ENCODE results near the gene ATG2B. TPM values are rescaled to one million over a fixed set of nuclear protein-coding genes. Genes with fewer than 3 reads are reported as not detected.
"Not testable (repeated sequence)": the region's sequence is repeated elsewhere in the genome, so short reads cannot be mapped to it uniquely, and the experiment has no call there.

ATG2B gene
- total and polyA plus RNA-seq, 5 donors from 2014 or later: 2.0 to 40.0 (median 2.3) TPM

DNA sequence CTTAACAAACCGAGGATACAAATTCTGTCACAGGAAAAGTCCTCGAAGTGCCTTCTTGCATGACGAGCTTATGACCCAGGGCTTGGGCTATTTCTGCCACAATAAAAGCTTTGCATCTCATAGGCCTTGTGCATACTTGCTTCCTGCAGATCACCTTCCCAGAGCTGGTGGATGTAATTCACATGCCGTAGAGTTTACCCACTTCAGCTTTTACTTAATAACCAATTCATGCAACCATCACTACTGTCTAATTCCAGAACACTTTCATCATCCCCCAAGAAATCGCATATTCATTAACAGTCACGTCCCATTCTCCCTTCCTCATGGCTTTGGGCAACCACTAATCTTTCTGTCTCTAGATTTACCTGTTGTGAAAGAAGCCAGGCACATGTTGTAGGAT lies 116.1 kb downstream of the ATG2B start:
- peaks cover 0 to 2% (median 0%) of the 10 kb centered on the region in 7 donors for H3K9me3 Mint-ChIP-seq
- ATAC-seq (ENCODE audit: low read depth in 2 of 2) (no peak), DNase-seq (no peak)
- no peak overlapping the region for H3K4me3 Mint-ChIP-seq
- H3K36me3 Mint-ChIP-seq: no peaks in the 10 kb centered on the region
- H3K36me3 ChIP-seq (ENCODE audit: control insufficient read depth, insufficient read depth, low read length): no peaks in the 10 kb centered on the region
- H3K27me3 ChIP-seq (ENCODE audit: control insufficient read depth, insufficient read depth, low read length): peaks cover 2% of the 10 kb centered on the region
- H3K4me3 ChIP-seq (ENCODE audit: low read depth, low read length): no peak overlapping the region
- H3K4me1 ChIP-seq (ENCODE audit: control insufficient read depth, insufficient read depth, low read length, poor library complexity, severe bottlenecking): no peaks in the 10 kb centered on the region
- no peaks in the 10 kb centered on the region for H3K9me3 ChIP-seq (ENCODE audit: control insufficient read depth in 2 of 2, low read length in 2 of 2)
- H3K4me1 Mint-ChIP-seq: no peaks in the 10 kb centered on the region
- no peak overlapping the region for H3K27ac ChIP-seq (ENCODE audit: insufficient read depth, low read length, poor library complexity, severe bottlenecking)
- peaks cover 21% of the 10 kb centered on the region for H3K27me3 Mint-ChIP-seq
- no peak overlapping the region for H3K27ac Mint-ChIP-seq

DNA sequence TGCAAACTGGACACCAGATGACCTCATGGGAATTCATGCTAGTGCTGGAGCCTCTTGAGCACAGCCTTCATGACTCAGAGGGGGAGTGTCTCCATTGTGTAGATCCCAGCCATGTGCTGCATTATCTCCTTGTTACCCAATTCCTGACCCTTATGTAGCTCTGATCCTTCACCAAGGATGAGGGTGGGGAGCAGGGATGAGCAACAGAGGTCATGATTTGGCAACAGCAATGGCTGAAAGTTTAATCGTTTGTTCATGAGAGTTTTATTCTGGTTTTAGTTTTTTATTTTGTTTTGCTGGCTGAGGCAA lies 116.6 kb downstream of the ATG2B start:
- DNase-seq (no peak), ATAC-seq (ENCODE audit: low read depth in 2 of 2) (no peak)
- Histone ChIP-seq H3K27ac (ENCODE audit: insufficient read depth, low read length, poor library complexity, severe bottlenecking) (no peak overlapping the region), H3K9me3 (ENCODE audit: control insufficient read depth in 2 of 2, low read length in 2 of 2) (no peaks in the 10 kb centered on the region), H3K4me1 (ENCODE audit: control insufficient read depth, insufficient read depth, low read length, poor library complexity, severe bottlenecking) (no peaks in the 10 kb centered on the region), H3K27me3 (ENCODE audit: control insufficient read depth, insufficient read depth, low read length) (no peaks in the 10 kb centered on the region), H3K4me3 (ENCODE audit: low read depth, low read length) (no peak overlapping the region), H3K36me3 (ENCODE audit: control insufficient read depth, insufficient read depth, low read length) (no peaks in the 10 kb centered on the region)
- Mint-ChIP-seq H3K27ac (no peak overlapping the region), H3K36me3 (no peaks in the 10 kb centered on the region), H3K4me3 (no peak overlapping the region), H3K4me1 (no peaks in the 10 kb centered on the region), H3K27me3 (peaks cover 16% of the 10 kb centered on the region), H3K9me3 (peaks cover 0 to 2% (median 0%) of the 10 kb centered on the region in 7 donors)

DNA sequence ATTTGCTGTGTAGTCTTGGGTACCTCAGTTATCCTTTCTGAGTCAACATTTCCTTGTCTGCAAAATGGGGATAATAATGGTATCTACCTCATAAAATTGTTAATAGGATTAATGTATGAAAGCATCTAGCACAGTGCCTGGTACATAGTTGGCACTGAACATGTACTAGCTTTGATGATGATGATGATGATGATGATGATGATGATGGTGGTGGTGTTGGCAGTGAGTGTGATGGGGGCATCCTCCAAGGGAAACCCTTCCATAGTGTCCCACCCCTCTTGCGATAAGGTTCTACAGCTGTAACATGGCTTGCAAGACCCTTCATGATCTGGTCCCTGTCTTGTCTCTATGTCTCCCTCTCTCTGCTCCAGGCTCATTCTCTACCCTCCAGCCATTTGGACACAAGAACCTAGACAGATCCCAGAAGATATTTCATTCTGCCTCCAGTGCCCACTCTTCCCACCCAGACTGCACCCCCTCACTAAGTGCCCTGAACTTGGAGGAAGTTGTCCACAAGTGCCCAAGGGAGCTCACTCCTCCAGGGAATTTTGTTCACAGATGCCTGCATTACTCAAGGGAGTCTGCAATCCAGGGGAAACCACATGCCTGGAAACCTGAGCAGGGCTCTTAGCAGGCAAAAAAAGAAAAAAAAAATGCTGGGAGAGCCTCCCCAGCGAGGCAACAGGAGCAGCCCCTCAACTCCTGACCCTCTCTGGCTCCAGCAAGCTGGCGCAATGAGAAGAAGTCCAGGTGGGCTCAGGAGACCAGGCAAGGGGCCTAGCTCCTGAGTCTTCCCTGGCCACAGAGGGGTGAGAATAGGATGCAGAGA lies 117.2 kb downstream of the ATG2B start:
- no peak overlapping the region for H3K4me3 Mint-ChIP-seq
- no peaks in the 10 kb centered on the region for H3K4me1 Mint-ChIP-seq
- no peaks in the 10 kb centered on the region for H3K4me1 ChIP-seq (ENCODE audit: control insufficient read depth, insufficient read depth, low read length, poor library complexity, severe bottlenecking)
- no peaks in the 10 kb centered on the region for H3K27me3 ChIP-seq (ENCODE audit: control insufficient read depth, insufficient read depth, low read length)
- no peak overlapping the region for H3K27ac ChIP-seq (ENCODE audit: insufficient read depth, low read length, poor library complexity, severe bottlenecking)
- H3K9me3 ChIP-seq (ENCODE audit: control insufficient read depth in 2 of 2, low read length in 2 of 2): no peaks in the 10 kb centered on the region
- DNase-seq (no peak), ATAC-seq (ENCODE audit: low read depth in 2 of 2) (no peak)
- H3K27me3 Mint-ChIP-seq: peaks cover 15% of the 10 kb centered on the region
- H3K36me3 Mint-ChIP-seq: no peaks in the 10 kb centered on the region
- no peak overlapping the region for H3K27ac Mint-ChIP-seq
- no peaks in the 10 kb centered on the region for H3K36me3 ChIP-seq (ENCODE audit: control insufficient read depth, insufficient read depth, low read length)
- no peak overlapping the region for H3K4me3 ChIP-seq (ENCODE audit: low read depth, low read length)
- H3K9me3 Mint-ChIP-seq: peaks cover 0 to 2% (median 0%) of the 10 kb centered on the region in 7 donors

DNA sequence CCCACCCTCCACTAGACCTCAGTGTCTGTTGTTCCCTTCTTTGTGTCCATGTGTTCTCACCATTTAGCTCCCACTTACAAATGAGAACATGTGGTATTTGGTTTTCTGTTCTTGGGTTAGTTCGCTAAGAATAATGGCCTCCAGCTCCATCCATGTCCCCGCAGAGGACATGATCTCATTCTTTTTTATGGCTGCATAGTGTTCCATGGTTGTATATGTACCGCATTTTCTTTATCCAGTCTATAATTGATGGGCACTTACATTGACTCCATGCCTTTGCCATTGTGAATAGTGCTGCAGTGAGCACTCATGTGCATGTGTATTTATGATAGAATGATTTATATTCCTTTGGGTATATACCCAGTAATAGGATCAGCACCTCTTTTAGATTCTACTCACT lies 118.1 kb downstream of the ATG2B start:
- ATAC-seq (ENCODE audit: low read depth in 2 of 2); H3K27ac Mint-ChIP-seq; H3K27ac ChIP-seq (ENCODE audit: insufficient read depth, low read length, poor library complexity, severe bottlenecking); H3K4me3 Mint-ChIP-seq; DNase-seq; H3K27me3 ChIP-seq (ENCODE audit: control insufficient read depth, insufficient read depth, low read length); H3K4me1 Mint-ChIP-seq; H3K4me1 ChIP-seq (ENCODE audit: control insufficient read depth, insufficient read depth, low read length, poor library complexity, severe bottlenecking); H3K36me3 ChIP-seq (ENCODE audit: control insufficient read depth, insufficient read depth, low read length); H3K36me3 Mint-ChIP-seq; H3K9me3 ChIP-seq (ENCODE audit: control insufficient read depth in 2 of 2, low read length in 2 of 2); H3K9me3 Mint-ChIP-seq; H3K4me3 ChIP-seq (ENCODE audit: low read depth, low read length): not testable (repeated sequence)
- peaks cover 10% of the 10 kb centered on the region for H3K27me3 Mint-ChIP-seq

DNA sequence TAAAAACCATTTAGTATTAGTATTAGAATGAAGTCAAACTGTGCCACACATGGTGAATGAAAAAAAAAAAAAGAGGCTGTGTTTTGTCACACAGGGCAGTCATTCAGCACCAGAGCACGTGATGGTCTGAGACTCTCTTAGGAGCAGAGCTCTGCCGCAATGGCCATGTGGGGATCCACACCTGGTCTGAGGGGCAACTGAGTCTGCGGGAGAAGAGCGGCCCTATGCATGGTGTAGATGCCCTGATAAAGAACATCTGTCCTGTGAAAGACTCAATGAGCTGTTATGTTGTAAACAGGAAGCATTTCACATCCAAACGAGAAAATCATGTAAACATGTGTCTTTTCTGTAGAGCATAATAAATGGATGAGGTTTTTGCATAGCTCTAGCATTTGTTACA lies 119.4 kb downstream of the ATG2B start:
- Mint-ChIP-seq H3K27ac (no peak overlapping the region), H3K4me1 (no peaks in the 10 kb centered on the region), H3K9me3 (peaks cover 0 to 2% (median 0%) of the 10 kb centered on the region in 7 donors), H3K36me3 (no peaks in the 10 kb centered on the region), H3K4me3 (no peak overlapping the region), H3K27me3 (peaks cover 11% of the 10 kb centered on the region)
- Histone ChIP-seq H3K4me1 (ENCODE audit: control insufficient read depth, insufficient read depth, low read length, poor library complexity, severe bottlenecking) (no peaks in the 10 kb centered on the region), H3K36me3 (ENCODE audit: control insufficient read depth, insufficient read depth, low read length) (no peaks in the 10 kb centered on the region), H3K9me3 (ENCODE audit: control insufficient read depth in 2 of 2, low read length in 2 of 2) (no peaks in the 10 kb centered on the region), H3K4me3 (ENCODE audit: low read depth, low read length) (no peak overlapping the region), H3K27ac (ENCODE audit: insufficient read depth, low read length, poor library complexity, severe bottlenecking) (no peak overlapping the region), H3K27me3 (ENCODE audit: control insufficient read depth, insufficient read depth, low read length) (no peaks in the 10 kb centered on the region)
- no peak for ATAC-seq (ENCODE audit: low read depth in 2 of 2)
- DNase-seq: no peak

DNA sequence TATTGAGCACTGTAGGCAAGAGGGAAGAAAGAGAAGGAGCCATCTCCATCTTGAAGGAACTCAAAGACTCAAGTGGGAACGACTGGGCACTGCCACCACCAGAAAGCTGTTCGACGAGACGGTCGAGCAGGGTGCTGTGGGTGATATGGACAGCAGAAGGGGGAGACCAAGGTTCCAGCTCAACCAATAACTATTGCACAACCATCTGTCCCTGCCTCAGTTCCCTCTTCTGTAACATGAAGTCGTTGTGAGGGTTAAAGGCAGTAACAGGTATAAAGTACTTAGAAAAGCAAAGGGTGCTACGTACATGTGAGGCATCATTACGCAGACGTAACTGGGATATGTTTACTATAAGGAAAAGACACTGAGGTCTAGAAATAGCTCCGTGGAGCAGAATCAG lies 121.0 kb downstream of the ATG2B start:
- Histone ChIP-seq H3K4me1 (ENCODE audit: control insufficient read depth, insufficient read depth, low read length, poor library complexity, severe bottlenecking) (no peaks in the 10 kb centered on the region), H3K27me3 (ENCODE audit: control insufficient read depth, insufficient read depth, low read length) (no peaks in the 10 kb centered on the region), H3K9me3 (ENCODE audit: control insufficient read depth in 2 of 2, low read length in 2 of 2) (no peaks in the 10 kb centered on the region), H3K4me3 (ENCODE audit: low read depth, low read length) (no peak overlapping the region), H3K36me3 (ENCODE audit: control insufficient read depth, insufficient read depth, low read length) (no peaks in the 10 kb centered on the region), H3K27ac (ENCODE audit: insufficient read depth, low read length, poor library complexity, severe bottlenecking) (no peak overlapping the region)
- Mint-ChIP-seq H3K4me3 (no peak overlapping the region), H3K27me3 (peaks cover 11% of the 10 kb centered on the region), H3K9me3 (peaks cover 0 to 2% (median 0%) of the 10 kb centered on the region in 7 donors), H3K36me3 (no peaks in the 10 kb centered on the region), H3K4me1 (no peaks in the 10 kb centered on the region), H3K27ac (no peak overlapping the region)
- ATAC-seq (ENCODE audit: low read depth in 2 of 2) (no peak), DNase-seq (no peak)

DNA sequence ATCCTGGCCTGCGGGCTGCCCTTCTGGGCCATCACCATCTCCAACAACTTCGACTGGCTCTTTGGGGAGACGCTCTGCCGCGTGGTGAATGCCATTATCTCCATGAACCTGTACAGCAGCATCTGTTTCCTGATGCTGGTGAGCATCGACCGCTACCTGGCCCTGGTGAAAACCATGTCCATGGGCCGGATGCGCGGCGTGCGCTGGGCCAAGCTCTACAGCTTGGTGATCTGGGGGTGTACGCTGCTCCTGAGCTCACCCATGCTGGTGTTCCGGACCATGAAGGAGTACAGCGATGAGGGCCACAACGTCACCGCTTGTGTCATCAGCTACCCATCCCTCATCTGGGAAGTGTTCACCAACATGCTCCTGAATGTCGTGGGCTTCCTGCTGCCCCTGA lies 122.5 kb downstream of the ATG2B start:
- H3K36me3 ChIP-seq (ENCODE audit: control insufficient read depth, insufficient read depth, low read length): no peaks in the 10 kb centered on the region
- peaks cover 11% of the 10 kb centered on the region for H3K27me3 Mint-ChIP-seq

DNA sequence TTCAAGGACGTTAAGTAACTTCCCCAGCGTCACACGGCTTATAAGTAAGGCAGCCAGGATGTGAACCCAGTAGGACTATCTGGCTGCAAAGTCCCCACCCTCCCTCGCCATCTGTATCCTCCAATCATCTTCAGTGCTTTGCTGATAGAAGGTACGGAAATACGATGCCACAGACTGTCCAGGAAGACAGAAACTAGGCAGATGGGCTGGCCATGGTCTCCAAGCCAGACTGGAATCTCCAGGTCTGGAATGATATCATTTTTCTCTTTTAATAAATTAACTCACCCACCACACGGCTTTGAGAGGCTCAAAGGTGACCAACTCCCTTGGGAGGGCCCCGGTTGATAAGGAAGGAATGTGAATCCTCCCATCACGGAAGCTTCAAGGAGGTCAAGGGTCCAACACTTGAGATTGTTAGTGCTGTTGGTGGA lies 123.4 kb downstream of the ATG2B start:
- H3K27ac ChIP-seq (ENCODE audit: insufficient read depth, low read length, poor library complexity, severe bottlenecking): no peak overlapping the region
- no peak overlapping the region for H3K4me3 ChIP-seq (ENCODE audit: low read depth, low read length)
- H3K4me3 Mint-ChIP-seq: no peak overlapping the region
- no peak overlapping the region for H3K27ac Mint-ChIP-seq
- H3K36me3 Mint-ChIP-seq: no peaks in the 10 kb centered on the region
- no peaks in the 10 kb centered on the region for H3K4me1 Mint-ChIP-seq
- no peaks in the 10 kb centered on the region for H3K4me1 ChIP-seq (ENCODE audit: control insufficient read depth, insufficient read depth, low read length, poor library complexity, severe bottlenecking)
- H3K27me3 Mint-ChIP-seq: peaks cover 13% of the 10 kb centered on the region
- H3K36me3 ChIP-seq (ENCODE audit: control insufficient read depth, insufficient read depth, low read length): no peaks in the 10 kb centered on the region
- no peak for ATAC-seq (ENCODE audit: low read depth in 2 of 2)
- no peaks in the 10 kb centered on the region for H3K27me3 ChIP-seq (ENCODE audit: control insufficient read depth, insufficient read depth, low read length)
- H3K9me3 ChIP-seq (ENCODE audit: control insufficient read depth in 2 of 2, low read length in 2 of 2): no peaks in the 10 kb centered on the region
- no peak for DNase-seq
- peaks cover 0 to 1% (median 0%) of the 10 kb centered on the region in 7 donors for H3K9me3 Mint-ChIP-seq

More for the DNA sequence above, 122.5 kb downstream of the ATG2B start:
- Mint-ChIP-seq H3K27ac (no peak overlapping the region), H3K36me3 (no peaks in the 10 kb centered on the region), H3K9me3 (peaks cover 0 to 2% (median 0%) of the 10 kb centered on the region in 7 donors), H3K4me1 (no peaks in the 10 kb centered on the region), H3K4me3 (no peak overlapping the region)
- H3K27me3 ChIP-seq (ENCODE audit: control insufficient read depth, insufficient read depth, low read length): no peaks in the 10 kb centered on the region
- no peak overlapping the region for H3K4me3 ChIP-seq (ENCODE audit: low read depth, low read length)
- H3K4me1 ChIP-seq (ENCODE audit: control insufficient read depth, insufficient read depth, low read length, poor library complexity, severe bottlenecking): no peaks in the 10 kb centered on the region
- ATAC-seq (ENCODE audit: low read depth in 2 of 2): no peak
- no peaks in the 10 kb centered on the region for H3K9me3 ChIP-seq (ENCODE audit: control insufficient read depth in 2 of 2, low read length in 2 of 2)
- no peak overlapping the region for H3K27ac ChIP-seq (ENCODE audit: insufficient read depth, low read length, poor library complexity, severe bottlenecking)
- DNase-seq: no peak
